AG10803 (cell line): ENCODE data around the gene HTRA1.

Experiments
- DNase-seq: peaks from one replicate; pipeline ENCODE4 v3.0.0; 2010; ENCODE audit warnings: low read depth
- H3K4me3 ChIP-seq: 2 replicates; pipeline ENCODE4 v1.5.1; 2011; ENCODE audit warnings: mild to moderate bottlenecking, low read length, control low read depth
- CTCF ChIP-seq: conservative IDR thresholded peaks from 2 replicates; pipeline ENCODE4 v1.5.1; 2011; ENCODE audit warnings: mild to moderate bottlenecking, low read length, control low read depth, inconsistent platforms

Gene HTRA1

DNA sequence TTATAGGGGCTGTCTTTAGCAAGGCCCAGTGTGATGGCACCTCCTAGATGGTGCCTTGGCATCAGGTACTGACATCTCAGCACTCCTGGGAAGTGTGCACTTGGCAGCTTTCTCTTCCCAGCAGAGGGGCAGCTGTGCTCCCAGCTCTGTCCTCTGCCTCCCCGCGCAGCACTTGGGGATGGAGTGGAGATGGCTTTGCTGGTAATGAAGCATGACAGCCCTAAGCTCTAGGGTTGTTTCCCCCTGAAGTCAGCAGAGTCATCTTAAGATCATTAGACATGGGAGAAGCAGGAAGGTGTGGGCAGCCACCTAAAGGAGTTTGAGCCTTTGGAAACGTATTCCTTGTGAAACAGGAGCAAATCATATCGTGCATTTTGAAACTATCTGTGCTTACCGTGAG, 46.7 kb downstream of the HTRA1 start:
- no peak for DNase-seq
- TF ChIP-seq CTCF, result no peak
- H3K4me3 ChIP-seq, result no peak overlapping the region

- no peak overlapping the region for H3K4me3 ChIP-seq
- TF ChIP-seq CTCF, result no peak
- DNase-seq, result no peak
These were observed 48.0 kb downstream of the HTRA1 start for GRCh38 chr10:122509323-122509722.

GRCh38 chr10:122510326-122510725, 49.0 kb downstream of the HTRA1 start:
- TF ChIP-seq CTCF, result no peak
- no peak for DNase-seq
- no peak overlapping the region for H3K4me3 ChIP-seq

GRCh38 chr10:122510736-122511135, 49.4 kb downstream of the HTRA1 start:
- no peak overlapping the region for H3K4me3 ChIP-seq
- TF ChIP-seq CTCF, result no peak
- DNase-seq, result no peak

GRCh38 chr10:122513053-122513452, 51.7 kb downstream of the HTRA1 start:
- no peak for DNase-seq
- TF ChIP-seq CTCF, result no peak
- no peak overlapping the region for H3K4me3 ChIP-seq

DNA sequence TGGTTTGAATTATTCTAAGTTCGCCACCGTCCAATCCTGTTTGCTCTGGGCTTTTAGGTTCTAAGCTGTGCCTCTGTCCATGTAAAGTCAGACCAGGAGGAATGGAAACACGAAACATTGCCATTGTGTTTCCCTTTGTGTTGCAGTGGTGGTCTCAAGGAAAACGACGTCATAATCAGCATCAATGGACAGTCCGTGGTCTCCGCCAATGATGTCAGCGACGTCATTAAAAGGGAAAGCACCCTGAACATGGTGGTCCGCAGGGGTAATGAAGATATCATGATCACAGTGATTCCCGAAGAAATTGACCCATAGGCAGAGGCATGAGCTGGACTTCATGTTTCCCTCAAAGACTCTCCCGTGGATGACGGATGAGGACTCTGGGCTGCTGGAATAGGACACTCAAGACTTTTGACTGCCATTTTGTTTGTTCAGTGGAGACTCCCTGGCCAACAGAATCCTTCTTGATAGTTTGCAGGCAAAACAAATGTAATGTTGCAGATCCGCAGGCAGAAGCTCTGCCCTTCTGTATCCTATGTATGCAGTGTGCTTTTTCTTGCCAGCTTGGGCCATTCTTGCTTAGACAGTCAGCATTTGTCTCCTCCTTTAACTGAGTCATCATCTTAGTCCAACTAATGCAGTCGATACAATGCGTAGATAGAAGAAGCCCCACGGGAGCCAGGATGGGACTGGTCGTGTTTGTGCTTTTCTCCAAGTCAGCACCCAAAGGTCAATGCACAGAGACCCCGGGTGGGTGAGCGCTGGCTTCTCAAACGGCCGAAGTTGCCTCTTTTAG, 52.9 kb downstream of the HTRA1 start:
- TF ChIP-seq CTCF, result no peak
- no peak overlapping the region for H3K4me3 ChIP-seq
- no peak for DNase-seq

DNA sequence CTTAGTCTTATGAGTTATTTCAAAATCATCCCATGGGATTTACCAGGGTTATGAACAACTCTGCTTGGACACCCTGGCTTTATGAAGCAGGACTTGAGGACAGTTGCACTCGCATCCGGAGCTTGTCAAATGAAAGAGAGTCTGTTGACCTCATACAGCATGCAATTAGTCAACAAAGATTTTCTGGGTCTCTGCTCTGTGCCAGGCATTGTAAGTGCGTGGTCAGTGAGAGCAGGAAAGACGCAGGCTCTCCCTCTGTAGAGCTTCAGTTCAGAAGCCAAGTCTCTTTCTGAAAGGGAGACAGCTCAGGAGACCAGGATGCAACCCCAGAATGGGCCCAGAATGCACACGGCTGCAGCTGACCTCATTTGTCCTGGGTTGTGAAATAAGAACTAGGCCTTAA, 53.7 kb downstream of the HTRA1 start:
- DNase-seq, result no peak
- no peak for TF ChIP-seq CTCF

More for the DNA sequence above, 53.7 kb downstream of the HTRA1 start:
- no peak overlapping the region for H3K4me3 ChIP-seq
